Activated CD4-positive, alpha-beta memory T cell treated with anti-CD3 and anti-CD28 coated beads for 36 hours (primary cell): ENCODE data around the gene OR2AJ1. TPM values are rescaled to one million over a fixed set of nuclear protein-coding genes. Genes with fewer than 3 reads are reported as not detected.

Source experiments
- CTCF ChIA-PET: fragments of 350-600 bp; sonication (Branson Sonifier 250); formaldehyde crosslinking; loops from one replicate; lab custom pipeline; 2021; ENCODE audit warnings: antibody characterized with exemption, inconsistent platforms; lab: Charles Lee
- POLR2A ChIA-PET: fragments of 350-600 bp; sonication (Branson Sonifier 250); formaldehyde crosslinking; loops from one replicate; lab custom pipeline; 2021; ENCODE audit warnings: antibody characterized with exemption; lab: Charles Lee
- DNase-seq: peaks from one replicate; pipeline ENCODE4 v3.0.0-alpha.2; 2020
- H3K27ac Mint-ChIP-seq: one replicate; pipeline ENCODE4 v1.8.0; 2021; ENCODE audit warnings: mixed read lengths
- H3K27me3 Mint-ChIP-seq: one replicate; pipeline ENCODE4 v1.8.0; 2021; ENCODE audit warnings: mixed read lengths
- H3K36me3 Mint-ChIP-seq: one replicate; pipeline ENCODE4 v1.8.0; 2021; ENCODE audit warnings: mixed read lengths
- H3K4me1 Mint-ChIP-seq: one replicate; pipeline ENCODE4 v1.8.0; 2021; ENCODE audit warnings: low read depth, mixed read lengths
- H3K4me3 Mint-ChIP-seq: one replicate; pipeline ENCODE4 v1.8.0; 2021; ENCODE audit warnings: mild to moderate bottlenecking, mixed read lengths
- H3K9me3 Mint-ChIP-seq: one replicate; pipeline ENCODE4 v1.8.0; 2021; ENCODE audit warnings: mixed read lengths
- intact Hi-C: fragments of 100-400 bp; cut with micrococcal nuclease; formaldehyde crosslinking; loops from one replicate; pipeline ENCODE4 v1.15.1; 2023
- total RNA-seq, 2 experiments: library from RNA; stranded (reverse); gene quantifications; one replicate each; pipeline ENCODE4 v1.2.3, GENCODE V29; 2021

OR2AJ1 gene
- total RNA-seq, 2 experiments from 2014 or later, result not detected

DNA sequence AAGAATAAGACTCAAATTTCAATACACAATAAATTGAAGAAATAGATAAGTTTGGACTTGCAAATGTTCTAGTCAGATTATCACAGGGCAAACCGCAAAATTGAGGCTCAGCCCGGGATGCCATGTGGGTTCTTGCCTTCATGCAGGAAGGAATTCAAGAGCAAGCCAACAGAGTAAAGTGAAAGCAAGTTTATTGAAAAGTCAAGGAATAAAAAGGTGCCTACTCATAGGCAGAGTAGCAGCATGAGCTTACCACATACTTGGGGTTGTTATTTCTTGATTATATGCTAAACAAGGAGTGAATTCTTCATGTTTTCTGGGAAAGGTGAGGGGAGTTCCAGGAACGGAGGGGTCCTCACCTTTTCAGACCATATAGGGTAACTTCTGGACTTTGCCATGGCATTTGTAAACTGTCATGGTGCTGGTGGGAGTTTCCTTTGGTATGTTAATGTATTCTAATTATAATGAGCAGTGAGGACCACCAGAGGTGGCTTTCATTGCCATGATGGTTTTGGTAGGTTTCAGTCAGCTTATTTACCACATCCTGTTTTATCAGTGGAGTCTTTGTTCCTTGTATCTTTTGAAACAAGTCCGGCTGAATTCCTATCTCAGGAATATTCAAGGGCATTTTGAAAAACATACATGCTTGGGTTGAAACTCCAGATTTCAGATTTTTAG is 38.4 kb downstream of the OR2AJ1 start:
- Mint-ChIP-seq H3K27ac (no peak overlapping the region), H3K9me3 (peaks cover 6% of the 10 kb centered on the region), H3K27me3 (no peaks in the 10 kb centered on the region), H3K4me3 (no peak overlapping the region), H3K4me1 (peaks cover 2% of the 10 kb centered on the region), H3K36me3 (peaks cover 2% of the 10 kb centered on the region)
- intact Hi-C loops, result no loop called here
- CTCF ChIA-PET, result no interaction called here
- no peak for DNase-seq
- POLR2A ChIA-PET, result no interaction called here

DNA sequence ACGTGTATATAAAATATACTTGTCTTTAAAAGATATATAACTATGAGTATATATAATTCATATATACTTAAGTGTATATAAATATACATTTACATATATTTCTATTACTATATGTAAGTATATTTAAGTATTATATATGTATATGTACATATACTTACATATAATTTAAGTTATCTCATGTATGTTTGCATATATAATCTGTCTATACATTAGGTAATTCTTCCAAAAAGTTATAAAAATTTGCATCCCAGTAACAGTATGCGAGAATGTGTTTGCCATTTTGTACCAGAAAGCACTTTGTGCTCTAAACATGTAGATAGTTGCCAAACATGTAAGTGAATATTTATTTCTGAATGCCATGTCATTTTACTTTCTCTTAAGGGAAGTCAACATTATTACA is 40.2 kb downstream of the OR2AJ1 start, which contains the start of gene OR2AK2:
Gene OR2AK2, plus strand, starts transcription at position 301 of the 400 bp plus-strand sequence. CDS start 144 bp downstream, outside the sequence.
- no peak within 1 kb of the TSS for H3K4me3 Mint-ChIP-seq
- no peak for DNase-seq
- CTCF ChIA-PET, result no interaction called here

DNA sequence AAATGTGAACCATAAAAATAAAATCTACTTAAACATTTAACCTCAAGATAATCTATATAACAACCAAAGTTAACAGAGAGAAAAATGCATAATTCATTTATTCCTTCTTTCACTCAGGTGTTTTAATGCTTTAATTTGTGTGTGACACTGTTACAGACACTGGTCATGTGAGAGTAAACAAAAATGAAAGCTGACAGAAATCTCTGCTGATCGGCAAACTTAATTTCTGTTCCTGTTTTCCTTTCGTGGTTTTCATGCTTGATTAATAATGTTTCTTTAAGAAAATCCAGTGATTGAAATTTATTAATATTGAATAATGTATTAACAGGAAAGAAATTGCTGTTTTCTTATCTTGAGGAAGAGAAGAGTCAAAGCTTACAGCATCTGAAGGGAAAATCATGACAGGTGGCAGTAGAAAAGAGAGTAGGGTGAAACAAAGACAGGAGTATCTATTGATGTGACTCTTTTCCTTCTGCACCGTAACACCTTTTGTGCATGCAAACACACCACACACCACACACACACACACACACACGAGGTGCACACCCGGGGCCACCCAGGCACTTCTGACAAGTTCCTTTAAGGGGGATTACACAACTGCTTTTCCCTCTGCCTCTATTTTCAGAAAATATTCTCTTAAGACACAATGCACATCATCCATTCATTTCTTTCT is 42.0 kb downstream of the OR2AJ1 start:
- Mint-ChIP-seq H3K27ac (no peak overlapping the region), H3K36me3 (peaks cover 5% of the 10 kb centered on the region), H3K9me3 (no peaks in the 10 kb centered on the region), H3K4me3 (no peak overlapping the region), H3K4me1 (peaks cover 2% of the 10 kb centered on the region), H3K27me3 (no peaks in the 10 kb centered on the region)
- DNase-seq, result no peak
- POLR2A ChIA-PET, result no interaction called here
- intact Hi-C loops, result no loop called here
- CTCF ChIA-PET, result no interaction called here

More for the DNA sequence above, 40.2 kb downstream of the OR2AJ1 start, which contains the start of gene OR2AK2:
- POLR2A ChIA-PET, result no interaction called here
- Mint-ChIP-seq H3K9me3 (no peaks in the 10 kb centered on the region), H3K27ac (no peak within 1 kb of the TSS), H3K27me3 (no peaks in the 10 kb centered on the region), H3K36me3 (peaks cover 5% of the 10 kb centered on the region), H3K4me1 (peaks cover 2% of the 10 kb centered on the region)
- intact Hi-C loops, result no loop called here

Other genes with a start within 250 kb of the OR2AJ1 start
- not detected for gene OR13G1, start 245.2 kb upstream of the OR2AJ1 start, total RNA-seq
- not detected for gene OR6F1, start 208.2 kb upstream of the OR2AJ1 start, total RNA-seq
- gene OR14K1, start 186.3 kb upstream of the OR2AJ1 start, total RNA-seq, result not detected
- gene OR14A2, start 176.7 kb upstream of the OR2AJ1 start, total RNA-seq, result not detected
- gene OR1C1, start 164.3 kb upstream of the OR2AJ1 start, total RNA-seq, result not detected
- not detected for gene OR14A16, start 100.8 kb upstream of the OR2AJ1 start, total RNA-seq
- not detected for gene OR11L1, start 83.0 kb upstream of the OR2AJ1 start, total RNA-seq
- gene TRIM58, start 67.7 kb upstream of the OR2AJ1 start, total RNA-seq, result under 1 TPM in 1 of 2 experiments, not detected in 1; 0.19 TPM
- gene OR2W3, start 29.3 kb upstream of the OR2AJ1 start, total RNA-seq, result not detected
- gene OR2T8, start 4.6 kb upstream of the OR2AJ1 start, total RNA-seq, result not detected
- gene OR2L8, start 24.0 kb downstream of the OR2AJ1 start, total RNA-seq, result not detected
- not detected for gene OR2AK2, start 40.3 kb downstream of the OR2AJ1 start, total RNA-seq
- gene OR2L5, start 88.8 kb downstream of the OR2AJ1 start, total RNA-seq, result not detected
- gene OR2L2, start 105.2 kb downstream of the OR2AJ1 start, total RNA-seq, result under 1 TPM in 1 of 2 experiments, not detected in 1; 0.07 TPM
- not detected for gene OR2L3, start 121.9 kb downstream of the OR2AJ1 start, total RNA-seq
- not detected for gene OR2L13, start 170.3 kb downstream of the OR2AJ1 start, total RNA-seq
- gene OR2M5, start 220.3 kb downstream of the OR2AJ1 start, total RNA-seq, result not detected
- gene OR2M2, start 249.9 kb downstream of the OR2AJ1 start, total RNA-seq, result not detected